NOMO-1 treated with dmso at 0.1 percent for 144 hours (cell line): ENCODE data around the gene FAM114A1.

Experiments
- DNase-seq: peaks from one replicate; lab custom pipeline; 2025; ENCODE audit not compliant: unreplicated experiment; lab: John Stamatoyannopoulos, UW

Gene FAM114A1

GRCh38 chr4:38858097-38858420, 9.5 kb upstream of the FAM114A1 start:
- no peak for DNase-seq

GRCh38 chr4:38859501-38859900, 8.1 kb upstream of the FAM114A1 start:
- DNase-seq = no peak

- DNase-seq = peak; percentile 47
Measured at GRCh38 chr4:38860788-38861424, 6.7 kb upstream of the FAM114A1 start.

- DNase-seq = no peak
Measured at GRCh38 chr4:38861791-38862190, 5.8 kb upstream of the FAM114A1 start.

- DNase-seq = no peak
Measured at GRCh38 chr4:38865445-38865844, 2.2 kb upstream of the FAM114A1 start.

- no peak for DNase-seq
Measured at GRCh38 chr4:38866973-38867477, 581 bp upstream of the FAM114A1 start.

- no peak for DNase-seq
Measured at GRCh38 chr4:38868059-38868960, 704 bp downstream of the FAM114A1 start.

- DNase-seq = no peak
Measured at GRCh38 chr4:38869511-38869910, 1.9 kb downstream of the FAM114A1 start.

GRCh38 chr4:38870098-38870808, 2.6 kb downstream of the FAM114A1 start:
- no peak for DNase-seq

GRCh38 chr4:38871593-38871992, 4.0 kb downstream of the FAM114A1 start:
- no peak for DNase-seq

GRCh38 chr4:38872620-38873019, 5.0 kb downstream of the FAM114A1 start:
- no peak for DNase-seq

- no peak for DNase-seq
Measured at GRCh38 chr4:38873290-38873944, 5.8 kb downstream of the FAM114A1 start.

GRCh38 chr4:38876636-38877035, 9.0 kb downstream of the FAM114A1 start:
- DNase-seq = no peak

- DNase-seq = no peak
Measured at GRCh38 chr4:38884254-38884653, 16.6 kb downstream of the FAM114A1 start.

GRCh38 chr4:38889143-38889542, 21.5 kb downstream of the FAM114A1 start:
- no peak for DNase-seq

GRCh38 chr4:38891051-38891983, 23.7 kb downstream of the FAM114A1 start:
- no peak for DNase-seq

- no peak for DNase-seq
Measured at GRCh38 chr4:38894322-38894982, 26.8 kb downstream of the FAM114A1 start.

GRCh38 chr4:38896940-38897339, 29.3 kb downstream of the FAM114A1 start:
- no peak for DNase-seq

- no peak for DNase-seq
Measured at GRCh38 chr4:38898245-38898644, 30.6 kb downstream of the FAM114A1 start.

GRCh38 chr4:38902221-38902620, 34.6 kb downstream of the FAM114A1 start:
- DNase-seq = no peak
